ENCODE data around the gene HDAC11.
"Not testable (repeated sequence)": the region's sequence is repeated elsewhere in the genome, so short reads cannot be mapped to it uniquely, and the experiment has no call there.

Gene HDAC11

GRCh38 chr3:13506680-13507079, 26.6 kb downstream of the HDAC11 start:
- no peak for DNase-seq (ENCODE audit: low read depth in 1 of 2, low spot score in 1 of 2)

- no peak for DNase-seq (ENCODE audit: low read depth in 1 of 2, low spot score in 1 of 2)
These were observed 27.1 kb downstream of the HDAC11 start for GRCh38 chr3:13507247-13507569.

DNA sequence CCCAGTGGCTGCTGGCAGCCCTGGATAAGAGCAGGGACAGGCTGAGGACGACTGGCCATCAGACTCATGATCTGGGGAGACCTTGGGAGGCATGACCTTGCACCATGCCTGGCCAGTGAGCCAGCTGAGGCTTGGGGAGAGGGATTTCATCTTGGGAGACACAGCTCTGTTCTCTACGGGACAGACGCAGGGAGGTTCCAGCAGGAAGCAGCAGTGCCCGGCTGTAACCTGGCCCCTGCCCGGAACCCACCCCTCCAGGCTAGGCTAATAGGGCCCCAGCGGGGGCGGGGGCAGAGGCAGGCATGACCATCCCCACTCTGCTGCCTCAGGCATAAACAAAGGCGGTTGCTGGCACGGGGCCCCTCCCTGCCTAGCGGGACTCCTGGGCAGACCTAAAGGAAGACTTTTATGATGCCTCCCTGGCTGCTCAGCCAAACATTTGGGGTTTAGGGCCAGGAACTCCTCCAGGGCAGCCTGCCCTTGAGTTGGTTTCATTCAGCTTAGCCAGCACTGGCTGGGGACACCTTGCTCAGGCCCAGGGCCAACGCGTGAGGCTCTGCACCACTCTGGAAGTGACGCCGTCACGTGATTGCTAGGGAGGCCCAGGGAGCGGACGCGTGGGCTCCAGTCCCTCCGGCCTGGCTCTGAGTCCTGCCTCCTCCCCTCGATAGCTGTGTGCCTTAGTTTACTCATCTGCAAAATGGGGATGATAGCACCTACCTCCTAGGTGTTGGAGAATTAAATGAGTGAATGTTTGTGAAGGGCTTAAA, 27.6 kb downstream of the HDAC11 start:
- DNase-seq (ENCODE audit: low read depth in 1 of 2, low spot score in 1 of 2) = no peak

- no peak for DNase-seq (ENCODE audit: low read depth in 1 of 2, low spot score in 1 of 2)
These were observed 28.4 kb downstream of the HDAC11 start for GRCh38 chr3:13508496-13508895.

DNA sequence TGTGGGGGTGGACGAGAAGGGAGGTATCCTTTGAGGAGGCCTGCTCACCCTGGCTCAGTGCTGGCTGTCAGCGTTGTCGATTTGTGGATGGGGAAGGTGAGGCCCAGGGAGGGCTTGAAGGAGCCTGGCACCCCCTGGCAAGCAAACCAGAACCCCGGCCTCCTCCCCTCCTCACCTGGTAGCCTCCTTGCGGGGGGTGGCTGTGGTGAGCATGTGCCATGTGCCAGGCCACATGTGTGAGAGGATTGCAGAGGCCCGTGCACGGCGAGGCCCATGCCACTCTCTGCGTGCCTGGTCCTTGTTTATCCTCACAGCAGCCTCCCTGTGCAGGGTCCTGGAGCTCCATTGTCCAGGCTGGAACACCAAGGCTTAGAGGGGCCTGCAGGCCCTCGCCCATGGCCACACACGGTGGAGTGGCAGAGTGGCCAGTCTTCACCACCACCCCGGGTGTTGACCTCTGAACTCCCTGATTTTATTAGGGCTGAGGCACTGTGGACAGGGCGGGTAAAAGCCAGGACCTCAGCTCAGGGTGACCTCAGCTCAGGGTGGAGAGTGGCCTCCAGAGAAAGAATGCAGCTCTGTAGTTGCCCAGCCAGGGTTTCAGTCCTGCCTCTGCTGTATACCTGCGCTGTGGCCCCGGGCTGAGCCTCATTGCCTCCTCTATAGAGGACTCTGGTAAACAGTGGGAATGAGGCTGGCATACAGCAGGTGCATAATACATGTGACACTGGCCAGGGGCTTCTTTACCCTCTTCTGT, 29.1 kb downstream of the HDAC11 start:
- DNase-seq (ENCODE audit: low read depth in 1 of 2, low spot score in 1 of 2) = no peak

GRCh38 chr3:13509816-13510192, 29.7 kb downstream of the HDAC11 start:
- DNase-seq (ENCODE audit: low read depth in 1 of 2, low spot score in 1 of 2) = no peak

DNA sequence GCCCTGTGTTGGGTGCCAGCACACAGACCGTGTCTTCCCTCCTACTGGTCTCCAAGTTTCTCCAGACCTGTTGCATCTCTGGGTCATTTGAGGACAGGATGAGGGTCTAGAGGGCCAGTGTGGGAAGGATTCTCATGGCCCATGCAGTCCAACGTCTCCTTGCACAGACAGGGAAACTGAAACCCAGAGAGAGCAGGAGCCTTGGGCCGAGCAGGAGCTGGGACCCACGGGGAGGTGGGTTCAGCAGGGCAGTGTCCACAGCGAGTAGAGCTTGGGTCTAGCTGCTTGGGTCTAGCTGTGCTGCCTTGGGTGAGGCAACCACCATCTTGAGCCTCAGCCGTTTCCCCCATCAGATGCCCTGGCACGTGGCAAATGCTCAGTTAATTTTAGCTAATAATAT, 32.3 kb downstream of the HDAC11 start:
- DNase-seq (ENCODE audit: low read depth in 1 of 2, low spot score in 1 of 2) = no peak

DNA sequence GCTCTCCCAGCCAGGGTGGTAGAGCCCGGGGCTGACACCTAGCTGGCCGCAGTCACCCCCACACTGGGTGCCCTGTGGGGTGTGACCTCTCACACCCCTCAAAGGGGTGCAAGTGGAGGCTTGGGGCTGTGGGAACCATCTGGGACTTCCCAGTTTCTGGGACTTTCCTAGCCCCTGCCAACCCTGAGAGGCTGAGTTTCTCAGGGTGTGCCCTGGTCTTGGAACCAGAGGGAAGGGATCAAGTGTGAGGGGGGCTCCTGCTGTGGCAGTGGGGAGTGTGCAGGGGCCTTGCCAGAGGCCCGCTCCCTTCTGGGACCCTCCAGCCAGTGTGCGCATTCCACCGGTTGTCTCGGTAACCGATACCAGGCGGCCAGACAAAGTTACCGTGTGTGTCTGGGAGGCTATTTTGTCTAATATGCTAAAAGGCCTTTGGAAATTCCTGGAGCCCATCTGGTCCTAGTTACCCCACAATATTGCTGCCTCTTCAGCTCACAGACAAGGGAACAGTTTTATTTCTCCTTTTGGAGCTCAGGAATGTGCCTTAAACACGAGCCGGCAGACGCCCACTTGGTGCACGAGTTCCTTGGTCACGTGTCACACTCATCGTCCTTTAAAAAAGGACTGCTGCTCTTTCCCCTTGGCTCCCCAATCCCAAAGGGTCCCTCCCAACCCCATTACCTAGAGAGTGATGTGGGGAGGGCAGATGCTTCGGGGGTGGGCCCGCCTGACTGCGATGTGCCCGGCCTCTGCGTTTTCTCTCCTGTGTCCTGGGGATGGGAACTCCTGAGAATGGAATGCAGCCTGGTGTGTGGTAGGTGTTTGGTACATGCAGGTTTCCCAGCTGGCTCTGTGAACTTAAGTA, 33.2 kb downstream of the HDAC11 start:
- DNase-seq (ENCODE audit: low read depth in 1 of 2, low spot score in 1 of 2) = no peak

GRCh38 chr3:13513913-13514517, 33.9 kb downstream of the HDAC11 start:
- no peak for DNase-seq (ENCODE audit: low read depth in 1 of 2, low spot score in 1 of 2)

DNA sequence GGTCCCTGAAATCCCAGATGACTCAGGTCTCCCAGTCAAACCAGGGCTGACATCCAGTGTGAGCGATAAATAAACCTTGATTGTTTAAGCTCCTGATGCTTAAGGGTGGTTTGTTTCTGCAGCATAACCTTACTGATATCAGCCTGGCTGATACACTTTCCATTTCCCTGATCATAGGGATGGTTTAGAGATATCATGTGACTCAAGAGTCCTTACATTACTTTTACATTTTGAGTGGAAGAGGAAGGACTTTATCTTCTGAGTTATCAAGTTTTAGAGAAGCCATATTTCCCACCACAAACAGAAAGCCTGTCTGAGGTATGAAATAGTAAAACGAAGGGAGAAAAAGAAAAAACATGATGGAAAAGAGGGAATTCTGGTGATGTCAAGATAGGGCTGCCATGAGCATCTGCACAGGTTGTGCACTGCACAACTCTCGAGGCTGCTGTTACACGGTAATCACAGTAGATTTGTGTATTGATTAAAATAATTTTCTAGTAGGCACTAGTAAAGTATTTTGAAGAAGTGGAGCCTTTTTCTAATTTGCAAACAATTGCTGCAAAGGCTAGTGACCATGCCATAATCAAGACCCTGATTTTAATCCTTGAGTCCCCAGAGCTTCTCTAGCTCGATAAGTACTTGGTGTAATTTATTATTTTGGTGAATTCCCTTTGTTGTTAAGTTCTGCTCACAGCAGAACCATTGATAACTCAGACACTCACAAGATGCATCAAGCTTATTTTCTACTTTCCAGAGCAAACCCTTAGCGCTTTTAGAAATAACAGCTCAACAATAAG, 34.7 kb downstream of the HDAC11 start:
- DNase-seq (ENCODE audit: low read depth in 1 of 2, low spot score in 1 of 2) = no peak

DNA sequence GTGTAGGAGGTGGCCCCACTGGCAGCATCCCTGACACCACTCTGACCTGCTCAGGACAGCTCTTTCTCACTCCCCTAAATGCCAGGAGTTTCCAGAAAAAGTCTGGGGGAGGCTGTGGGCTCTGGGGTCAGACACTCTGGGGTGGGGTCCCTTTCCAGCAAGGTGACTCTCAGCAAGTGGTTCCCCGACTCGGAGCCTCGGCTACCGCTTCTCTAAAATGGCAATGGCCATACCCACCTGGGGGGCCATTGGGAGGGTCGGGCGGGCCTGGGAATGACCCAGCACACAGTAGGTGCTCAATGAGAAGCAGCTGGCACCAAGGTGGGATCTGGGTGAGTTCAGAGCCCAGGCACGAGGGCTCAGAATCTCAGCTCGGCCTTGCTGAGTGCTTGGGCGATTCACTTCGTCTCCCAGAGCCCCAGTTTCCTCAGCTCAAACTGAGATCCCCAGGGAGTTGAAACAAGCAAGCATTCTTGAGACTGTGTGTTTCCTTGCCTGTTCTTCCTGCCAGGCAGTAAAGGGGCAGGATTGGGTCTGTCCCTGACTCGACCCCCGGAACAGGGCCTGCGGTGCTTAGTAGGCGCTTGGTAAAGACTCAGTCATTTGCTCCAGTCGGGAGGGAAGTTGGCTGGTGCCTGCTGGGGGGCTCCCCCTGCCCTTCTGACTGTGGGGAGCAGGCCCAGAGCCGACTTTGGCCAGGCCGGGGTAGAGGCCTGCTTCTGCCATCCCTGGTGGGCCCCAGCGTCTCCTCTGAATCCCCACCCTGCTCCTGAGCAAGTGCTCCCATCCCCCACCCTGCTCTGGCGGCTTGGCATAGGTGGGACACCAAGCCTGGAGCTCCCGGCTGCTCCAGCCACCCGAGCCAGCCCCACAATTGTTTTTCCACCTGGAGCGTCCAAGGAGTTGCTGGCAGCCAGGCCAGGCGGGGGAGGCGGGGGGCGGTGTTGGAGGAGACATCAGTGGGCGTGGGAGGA, 36.0 kb downstream of the HDAC11 start:
- no peak for DNase-seq (ENCODE audit: low read depth in 1 of 2, low spot score in 1 of 2)

- DNase-seq (ENCODE audit: low read depth in 1 of 2, low spot score in 1 of 2) = no peak
These were observed 36.6 kb downstream of the HDAC11 start for GRCh38 chr3:13516760-13517135.

DNA sequence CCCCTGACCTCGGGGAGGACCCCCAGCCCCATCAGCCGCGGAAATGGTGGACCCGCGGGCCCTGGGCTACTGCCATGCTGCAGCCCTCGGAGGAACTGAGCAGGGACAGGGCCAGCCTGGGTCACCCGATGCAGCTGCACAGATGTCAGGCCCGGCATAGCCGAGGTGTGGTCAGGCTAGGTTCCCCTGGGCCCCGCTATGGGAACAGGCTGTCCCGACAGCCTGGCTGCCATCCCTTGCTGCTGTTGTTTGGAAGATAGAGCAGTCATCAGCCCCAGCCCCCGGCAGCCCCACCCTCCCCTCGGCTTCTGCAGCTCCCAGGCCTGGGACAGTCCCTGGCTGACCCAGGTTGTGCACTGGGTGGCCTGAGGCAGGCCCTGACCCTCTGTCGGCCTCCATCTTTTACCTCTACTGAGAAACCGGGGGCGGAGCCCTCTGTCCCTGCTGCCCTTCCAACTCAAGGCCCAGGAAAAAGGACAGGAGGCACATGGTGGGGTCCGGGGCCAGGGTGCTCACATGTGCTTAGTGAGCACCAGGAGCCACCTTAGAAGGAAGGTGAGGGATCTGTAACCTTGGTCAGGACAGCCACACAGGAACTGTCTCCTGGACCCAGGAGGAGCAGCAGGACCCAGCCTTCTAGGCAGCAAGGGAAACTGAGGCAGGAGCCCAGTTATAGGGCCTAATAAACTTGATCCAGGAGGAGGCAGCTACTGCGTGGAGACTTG, 37.3 kb downstream of the HDAC11 start:
- DNase-seq (ENCODE audit: low read depth in 1 of 2, low spot score in 1 of 2) = no peak

- DNase-seq (ENCODE audit: low read depth in 1 of 2, low spot score in 1 of 2) = no peak
These were observed 38.4 kb downstream of the HDAC11 start for GRCh38 chr3:13518516-13518953.

- no peak for DNase-seq (ENCODE audit: low read depth in 1 of 2, low spot score in 1 of 2)
These were observed 39.1 kb downstream of the HDAC11 start for GRCh38 chr3:13519006-13519791.

DNA sequence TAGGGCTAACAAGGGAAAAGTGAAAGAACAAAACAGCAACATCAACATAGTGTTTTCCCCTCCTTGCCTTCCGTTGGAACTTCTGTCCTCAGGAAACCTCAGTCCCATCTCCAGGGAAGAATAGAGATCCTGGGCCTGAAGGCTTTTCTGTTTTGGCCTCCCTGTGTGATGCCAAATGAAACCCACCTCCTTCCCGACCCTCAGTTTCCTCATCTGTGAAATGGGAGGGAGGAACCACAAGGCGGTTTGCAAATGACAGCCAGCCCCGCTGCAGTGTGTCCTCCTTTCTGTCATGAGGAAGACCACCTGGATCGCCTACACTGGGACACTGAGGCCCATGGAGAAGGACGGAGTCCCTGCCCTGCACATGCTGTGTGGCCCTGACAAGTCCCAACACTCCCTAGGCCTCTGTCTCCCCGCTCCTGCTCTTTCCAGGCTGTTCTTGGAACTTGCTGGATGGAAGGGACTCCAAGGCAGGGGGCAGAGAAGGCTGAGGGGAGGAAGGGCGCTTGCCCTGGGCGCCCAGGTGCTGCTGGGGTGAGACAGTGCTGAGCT, 40.3 kb downstream of the HDAC11 start:
- DNase-seq (ENCODE audit: low read depth in 1 of 2, low spot score in 1 of 2) = no peak

DNA sequence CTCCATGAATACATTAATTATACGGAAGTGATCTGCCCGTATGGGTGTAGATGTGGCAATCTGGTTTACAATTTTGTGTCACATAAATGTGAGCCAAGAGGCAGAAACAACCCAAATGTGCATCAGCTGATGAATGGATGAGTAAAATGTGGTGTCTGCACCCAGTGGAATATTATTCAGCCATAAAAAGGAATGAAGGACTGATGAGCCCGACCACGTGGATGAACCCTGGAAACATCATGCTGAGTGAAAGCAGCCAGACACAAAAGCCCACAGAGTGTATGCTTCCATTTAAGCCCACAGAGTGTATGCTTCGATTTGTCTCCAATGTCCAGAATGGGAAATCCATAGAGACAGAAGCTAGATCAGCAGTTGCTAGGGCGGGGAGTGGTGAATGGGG, 41.2 kb downstream of the HDAC11 start:
- no peak for DNase-seq (ENCODE audit: low read depth in 1 of 2, low spot score in 1 of 2)

GRCh38 chr3:13521749-13522148, 41.6 kb downstream of the HDAC11 start:
- not testable (repeated sequence) for DNase-seq (ENCODE audit: low read depth in 1 of 2, low spot score in 1 of 2)

Data from activated T-helper 1 cell treated with anti-CD3 and anti-CD28 coated beads, Interleukin-2, amount 50 U/mL, for 16 hours (primary cell).